Mammary epithelial cell (primary cell): ENCODE results near the gene CELSR2.

ENCODE experiments used
- CTCF ChIP-seq, 2 donors: IDR thresholded peaks in 1 of 2; conservative IDR thresholded peaks in 1 of 2; 2 replicates each; pipeline ENCODE4 v1.5.1; 2011 to 2012; ENCODE audit warnings: inconsistent platforms in 2 of 2, low read length in 2 of 2, mild to moderate bottlenecking in 2 of 2, control low read depth in 1 of 2, low read depth in 1 of 2; ENCODE audit not compliant: insufficient read depth in 1 of 2; ENCODE audit errors: extremely low read depth in 1 of 2
- EZH2 ChIP-seq: IDR thresholded peaks from 2 replicates; pipeline ENCODE4 v1.6.1; 2012; ENCODE audit warnings: low read length, inconsistent platforms, borderline replicate concordance

GRCh38 chr1:109214695-109215623 lies 34.4 kb upstream of the CELSR2 start:
- no peak for TF ChIP-seq EZH2
- no peak for TF ChIP-seq CTCF (conservative IDR thresholded peaks at IDR 0.05 in 1 of 2, IDR thresholded peaks at IDR 0.05 in 1 of 2; ENCODE audit: extremely low read depth in 1 of 2, insufficient read depth in 1 of 2, low read depth in 1 of 2, low read length in 2 of 2)
